Measurements from ENCODE around the gene ELL.

DNA sequence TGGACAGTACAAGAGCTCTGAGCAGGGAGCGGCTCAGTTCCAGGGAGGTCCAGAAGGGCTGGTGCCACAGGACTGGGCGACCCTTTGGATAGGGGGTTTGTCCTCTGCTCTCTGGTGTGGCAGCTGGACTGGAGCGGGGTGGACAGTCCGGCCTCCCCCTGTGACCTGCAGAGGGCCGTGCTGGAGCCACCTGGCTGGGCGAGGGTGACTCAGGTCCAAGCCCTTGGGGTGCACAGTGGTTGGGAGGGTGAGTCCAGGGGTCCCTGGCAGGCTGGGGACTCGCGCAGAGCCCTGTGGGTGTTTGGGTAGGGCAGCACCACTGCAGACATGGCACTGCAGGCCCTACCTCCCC is 95.5 kb downstream of the ELL start:
- no peak for TF ChIP-seq ZNF8 (CRISPR knock-in tag; IDR thresholded peaks at IDR 0.05)
- TF ChIP-seq, protein P1, sequence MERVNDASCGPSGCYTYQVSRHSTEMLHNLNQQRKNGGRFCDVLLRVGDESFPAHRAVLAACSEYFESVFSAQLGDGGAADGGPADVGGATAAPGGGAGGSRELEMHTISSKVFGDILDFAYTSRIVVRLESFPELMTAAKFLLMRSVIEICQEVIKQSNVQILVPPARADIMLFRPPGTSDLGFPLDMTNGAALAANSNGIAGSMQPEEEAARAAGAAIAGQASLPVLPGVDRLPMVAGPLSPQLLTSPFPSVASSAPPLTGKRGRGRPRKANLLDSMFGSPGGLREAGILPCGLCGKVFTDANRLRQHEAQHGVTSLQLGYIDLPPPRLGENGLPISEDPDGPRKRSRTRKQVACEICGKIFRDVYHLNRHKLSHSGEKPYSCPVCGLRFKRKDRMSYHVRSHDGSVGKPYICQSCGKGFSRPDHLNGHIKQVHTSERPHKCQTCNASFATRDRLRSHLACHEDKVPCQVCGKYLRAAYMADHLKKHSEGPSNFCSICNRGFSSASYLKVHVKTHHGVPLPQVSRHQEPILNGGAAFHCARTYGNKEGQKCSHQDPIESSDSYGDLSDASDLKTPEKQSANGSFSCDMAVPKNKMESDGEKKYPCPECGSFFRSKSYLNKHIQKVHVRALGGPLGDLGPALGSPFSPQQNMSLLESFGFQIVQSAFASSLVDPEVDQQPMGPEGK (CRISPR knock-in tag; IDR thresholded peaks at IDR 0.05; ENCODE audit: borderline replicate concordance): no peak
- no peak for TF ChIP-seq TCF4 (CRISPR knock-in tag; IDR thresholded peaks at IDR 0.05; ENCODE audit: borderline replicate concordance)
- no peak for TF ChIP-seq ARNTL (CRISPR knock-in tag; IDR thresholded peaks at IDR 0.05; ENCODE audit: borderline replicate concordance, low read depth)
- no peak for TF ChIP-seq RARB (CRISPR knock-in tag; IDR thresholded peaks at IDR 0.05)
- no peak for TF ChIP-seq ZFP30 (CRISPR knock-in tag; IDR thresholded peaks at IDR 0.05)
- TF ChIP-seq, protein P2, sequence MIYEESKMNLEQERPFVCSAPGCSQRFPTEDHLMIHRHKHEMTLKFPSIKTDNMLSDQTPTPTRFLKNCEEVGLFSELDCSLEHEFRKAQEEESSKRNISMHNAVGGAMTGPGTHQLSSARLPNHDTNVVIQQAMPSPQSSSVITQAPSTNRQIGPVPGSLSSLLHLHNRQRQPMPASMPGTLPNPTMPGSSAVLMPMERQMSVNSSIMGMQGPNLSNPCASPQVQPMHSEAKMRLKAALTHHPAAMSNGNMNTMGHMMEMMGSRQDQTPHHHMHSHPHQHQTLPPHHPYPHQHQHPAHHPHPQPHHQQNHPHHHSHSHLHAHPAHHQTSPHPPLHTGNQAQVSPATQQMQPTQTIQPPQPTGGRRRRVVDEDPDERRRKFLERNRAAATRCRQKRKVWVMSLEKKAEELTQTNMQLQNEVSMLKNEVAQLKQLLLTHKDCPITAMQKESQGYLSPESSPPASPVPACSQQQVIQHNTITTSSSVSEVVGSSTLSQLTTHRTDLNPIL (CRISPR knock-in tag; IDR thresholded peaks at IDR 0.05; ENCODE audit: low read depth): no peak
- TF ChIP-seq, protein P3, sequence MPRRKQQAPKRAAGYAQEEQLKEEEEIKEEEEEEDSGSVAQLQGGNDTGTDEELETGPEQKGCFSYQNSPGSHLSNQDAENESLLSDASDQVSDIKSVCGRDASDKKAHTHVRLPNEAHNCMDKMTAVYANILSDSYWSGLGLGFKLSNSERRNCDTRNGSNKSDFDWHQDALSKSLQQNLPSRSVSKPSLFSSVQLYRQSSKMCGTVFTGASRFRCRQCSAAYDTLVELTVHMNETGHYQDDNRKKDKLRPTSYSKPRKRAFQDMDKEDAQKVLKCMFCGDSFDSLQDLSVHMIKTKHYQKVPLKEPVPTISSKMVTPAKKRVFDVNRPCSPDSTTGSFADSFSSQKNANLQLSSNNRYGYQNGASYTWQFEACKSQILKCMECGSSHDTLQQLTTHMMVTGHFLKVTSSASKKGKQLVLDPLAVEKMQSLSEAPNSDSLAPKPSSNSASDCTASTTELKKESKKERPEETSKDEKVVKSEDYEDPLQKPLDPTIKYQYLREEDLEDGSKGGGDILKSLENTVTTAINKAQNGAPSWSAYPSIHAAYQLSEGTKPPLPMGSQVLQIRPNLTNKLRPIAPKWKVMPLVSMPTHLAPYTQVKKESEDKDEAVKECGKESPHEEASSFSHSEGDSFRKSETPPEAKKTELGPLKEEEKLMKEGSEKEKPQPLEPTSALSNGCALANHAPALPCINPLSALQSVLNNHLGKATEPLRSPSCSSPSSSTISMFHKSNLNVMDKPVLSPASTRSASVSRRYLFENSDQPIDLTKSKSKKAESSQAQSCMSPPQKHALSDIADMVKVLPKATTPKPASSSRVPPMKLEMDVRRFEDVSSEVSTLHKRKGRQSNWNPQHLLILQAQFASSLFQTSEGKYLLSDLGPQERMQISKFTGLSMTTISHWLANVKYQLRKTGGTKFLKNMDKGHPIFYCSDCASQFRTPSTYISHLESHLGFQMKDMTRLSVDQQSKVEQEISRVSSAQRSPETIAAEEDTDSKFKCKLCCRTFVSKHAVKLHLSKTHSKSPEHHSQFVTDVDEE (CRISPR knock-in tag; IDR thresholded peaks at IDR 0.05): no peak
- TF ChIP-seq ISL1 (CRISPR knock-in tag; IDR thresholded peaks at IDR 0.05): no peak
- no peak for TF ChIP-seq ZNF565 (CRISPR knock-in tag; conservative IDR thresholded peaks at IDR 0.05; ENCODE audit: low read depth)
- no peak for TF ChIP-seq OSR1 (CRISPR knock-in tag; IDR thresholded peaks at IDR 0.05)

All from SK-N-SH treated with all-trans-retinoic acid at 6 μM for 48 hours (cell line).